A673 (cell line): ENCODE results near the gene COG8. TPM values are rescaled to one million over a fixed set of nuclear protein-coding genes. Genes with fewer than 3 reads are reported as not detected.

Experiments
- BruUV-seq: library from RNA; stranded (reverse); fragments of 400-500 nt; replicated peaks from 2 replicates; lab custom pipeline; 2021; lab: Mats Ljungman, UMichigan
- CTCF ChIA-PET: fragments of 300-600 bp; sonication (Branson Sonifier 250); formaldehyde crosslinking; loops from one replicate; lab custom pipeline; 2022; ENCODE audit warnings: antibody characterized with exemption; lab: Charles Lee
- POLR2A ChIA-PET: fragments of 300-600 bp; sonication (Branson Sonifier 250); formaldehyde crosslinking; loops from one replicate; lab custom pipeline; 2022; ENCODE audit warnings: antibody characterized with exemption; ENCODE audit not compliant: low non-redundant PET; lab: Charles Lee
- DNase-seq: peaks from one replicate; pipeline ENCODE4 v3.0.0-alpha.2; 2015; ENCODE audit warnings: low spot score
- H3K27ac ChIP-seq: fragments of 200-600 bp; sonication (generic); 2 replicates; pipeline ENCODE4 v1.5.1; 2016; ENCODE audit warnings: mixed run types, low read depth, mild to moderate bottlenecking, mixed read lengths, antibody characterized with exemption, low read length; ENCODE audit not compliant: poor library complexity, severe bottlenecking
- H3K27me3 ChIP-seq: fragments of 200-600 bp; sonication (generic); replicated peaks from 2 replicates; pipeline ENCODE4 v1.6.1; 2017; ENCODE audit warnings: mixed run types, low read depth, mild to moderate bottlenecking, mixed read lengths, antibody characterized with exemption, low read length; ENCODE audit not compliant: insufficient read depth, poor library complexity
- H3K36me3 ChIP-seq: fragments of 200-600 bp; sonication (generic); 2 replicates; pipeline ENCODE4 v1.6.1; 2016; ENCODE audit warnings: mixed run types, mild to moderate bottlenecking, mixed read lengths, antibody characterized with exemption, low read length; ENCODE audit not compliant: insufficient read depth, poor library complexity, severe bottlenecking
- H3K4me1 ChIP-seq: fragments of 200-600 bp; sonication (generic); 2 replicates; pipeline ENCODE4 v1.6.1; 2017; ENCODE audit warnings: mixed run types, mild to moderate bottlenecking, mixed read lengths, antibody characterized with exemption, low read length; ENCODE audit not compliant: insufficient read depth, poor library complexity, severe bottlenecking
- H3K4me3 ChIP-seq: fragments of 200-600 bp; sonication (generic); 2 replicates; pipeline ENCODE4 v1.5.1; 2016; ENCODE audit warnings: low read depth, mixed run types, mild to moderate bottlenecking, mixed read lengths, low read length; ENCODE audit not compliant: poor library complexity, severe bottlenecking
- H3K9me3 ChIP-seq: fragments of 200-600 bp; sonication (generic); 2 replicates; pipeline ENCODE4 v1.6.1; 2016; ENCODE audit warnings: mixed run types, low read depth, mild to moderate bottlenecking, mixed read lengths, antibody characterized with exemption, low read length; ENCODE audit not compliant: poor library complexity, severe bottlenecking
- EZH2 ChIP-seq: fragments of 200-600 bp; sonication (generic); IDR thresholded peaks from 2 replicates; pipeline ENCODE4 v1.6.1; 2017; ENCODE audit warnings: borderline replicate concordance, low read depth, mild to moderate bottlenecking, mixed read lengths, antibody characterized with exemption, low read length; ENCODE audit not compliant: poor library complexity, severe bottlenecking
- intact Hi-C: fragments of 100-400 bp; cut with micrococcal nuclease; formaldehyde crosslinking; loops from one replicate; pipeline ENCODE4 v1.10.0; 2022; ENCODE audit not compliant: unreplicated experiment
- total RNA-seq: library from RNA; stranded (reverse); gene quantifications from 2 replicates; pipeline ENCODE4 v1.2.3, GENCODE V29; 2021
- TF ChIP-seq, protein P1 (sequence below): fragments of 300-800, 200-600 bp; sonication (generic); conservative IDR thresholded peaks from 2 replicates; pipeline ENCODE4 v1.5.1; 2017; ENCODE audit warnings: low read depth, mild to moderate bottlenecking, antibody characterized with exemption, low read length, moderate library complexity, mixed read lengths

The COG8 gene
- total RNA-seq, 1 experiment from 2014 or later = 47.6 TPM

DNA sequence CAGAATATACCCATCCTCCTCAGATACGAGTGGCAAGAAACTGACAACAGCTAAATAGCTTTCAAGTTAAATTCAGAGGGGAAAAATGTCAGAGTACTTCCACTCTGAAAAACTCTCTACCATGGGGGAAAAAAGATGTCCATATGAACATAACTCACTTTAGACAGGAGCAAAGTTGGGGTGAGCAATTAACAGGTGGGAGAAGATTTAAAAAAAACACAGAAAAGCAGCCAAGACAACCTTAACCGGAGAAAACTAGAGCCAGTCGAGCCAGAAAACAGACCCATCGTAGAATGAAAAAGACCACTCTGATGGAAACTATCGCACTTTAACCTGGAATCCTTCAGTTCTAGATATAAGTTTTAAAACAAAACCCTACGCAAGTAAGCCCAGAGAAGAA lies 45.6 kb upstream of the COG8 start:
- H3K9me3 ChIP-seq = no peaks in the 10 kb centered on the region
- TSS peak; percentile 60 for BruUV-seq
- H3K27me3 ChIP-seq = no peaks in the 10 kb centered on the region
- POLR2A ChIA-PET = no interaction called here
- peaks cover 44% of the 10 kb centered on the region for H3K36me3 ChIP-seq
- intact Hi-C loops = no loop called here
- H3K27ac ChIP-seq = peak overlapping the region; percentile 83
- no peak for DNase-seq
- H3K4me1 ChIP-seq = peaks cover 12% of the 10 kb centered on the region
- CTCF ChIA-PET = interaction anchor here (0.9 kb wide), 1 partner anchor 235 kb away, joined by 3 read pairs; no protein-coding TSS in a partner anchor
- no peak for TF ChIP-seq EZH2
- TF ChIP-seq, protein P1, sequence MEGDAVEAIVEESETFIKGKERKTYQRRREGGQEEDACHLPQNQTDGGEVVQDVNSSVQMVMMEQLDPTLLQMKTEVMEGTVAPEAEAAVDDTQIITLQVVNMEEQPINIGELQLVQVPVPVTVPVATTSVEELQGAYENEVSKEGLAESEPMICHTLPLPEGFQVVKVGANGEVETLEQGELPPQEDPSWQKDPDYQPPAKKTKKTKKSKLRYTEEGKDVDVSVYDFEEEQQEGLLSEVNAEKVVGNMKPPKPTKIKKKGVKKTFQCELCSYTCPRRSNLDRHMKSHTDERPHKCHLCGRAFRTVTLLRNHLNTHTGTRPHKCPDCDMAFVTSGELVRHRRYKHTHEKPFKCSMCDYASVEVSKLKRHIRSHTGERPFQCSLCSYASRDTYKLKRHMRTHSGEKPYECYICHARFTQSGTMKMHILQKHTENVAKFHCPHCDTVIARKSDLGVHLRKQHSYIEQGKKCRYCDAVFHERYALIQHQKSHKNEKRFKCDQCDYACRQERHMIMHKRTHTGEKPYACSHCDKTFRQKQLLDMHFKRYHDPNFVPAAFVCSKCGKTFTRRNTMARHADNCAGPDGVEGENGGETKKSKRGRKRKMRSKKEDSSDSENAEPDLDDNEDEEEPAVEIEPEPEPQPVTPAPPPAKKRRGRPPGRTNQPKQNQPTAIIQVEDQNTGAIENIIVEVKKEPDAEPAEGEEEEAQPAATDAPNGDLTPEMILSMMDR = no peak
- peak overlapping the region; percentile 75 for H3K4me3 ChIP-seq

DNA sequence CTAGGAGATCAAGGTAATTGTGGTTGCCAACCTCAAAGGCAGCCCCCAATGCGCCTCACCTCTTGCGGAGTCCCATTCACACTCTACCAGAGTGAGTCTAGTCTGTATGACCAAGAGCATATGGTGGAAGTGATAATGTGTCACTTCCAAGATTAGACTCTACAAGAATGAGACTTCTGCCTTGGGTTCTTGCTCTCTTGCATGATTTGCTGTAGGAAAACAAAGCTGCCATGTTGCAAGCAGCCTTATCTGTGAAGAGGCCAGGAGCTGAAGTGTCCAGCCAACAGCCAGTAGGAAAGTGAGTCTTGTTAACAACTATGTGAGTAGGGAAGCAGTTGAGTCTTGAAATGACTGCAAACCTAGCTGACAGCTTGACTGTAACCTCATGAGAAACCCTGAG lies 43.1 kb upstream of the COG8 start:
- Histone ChIP-seq H3K4me1 (peaks cover 12% of the 10 kb centered on the region), H3K9me3 (no peaks in the 10 kb centered on the region), H3K27ac (no peak overlapping the region), H3K36me3 (peaks cover 60% of the 10 kb centered on the region), H3K4me3 (no peak overlapping the region), H3K27me3 (no peaks in the 10 kb centered on the region)
- intact Hi-C loops = no loop called here
- TF ChIP-seq, protein P1 = no peak
- TF ChIP-seq EZH2 = no peak
- BruUV-seq = no TSS peak
- no peak for DNase-seq
- ChIA-PET POLR2A (no interaction called here), CTCF (no interaction called here)

DNA sequence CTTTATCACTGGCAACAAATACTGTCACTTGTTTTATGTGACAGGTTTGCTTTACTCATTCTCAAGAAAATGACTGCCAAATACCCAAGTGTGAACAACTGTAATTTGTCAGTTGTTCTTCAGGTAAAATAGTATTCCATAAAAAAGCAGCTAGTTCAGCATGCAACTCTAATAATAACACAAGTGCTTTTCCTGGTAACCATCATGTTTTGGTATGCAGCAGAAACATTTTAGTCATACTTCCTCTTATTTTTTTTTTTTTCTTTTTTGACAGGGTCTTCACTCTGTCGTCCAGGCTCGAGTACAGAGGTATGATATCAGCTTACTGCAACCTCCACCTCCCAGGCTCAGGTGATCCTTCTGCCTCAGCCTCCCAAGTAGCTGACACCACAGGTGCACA lies 41.9 kb upstream of the COG8 start:
- no peak overlapping the region for H3K4me3 ChIP-seq
- DNase-seq = no peak
- peaks cover 60% of the 10 kb centered on the region for H3K36me3 ChIP-seq
- CTCF ChIA-PET = no interaction called here
- TF ChIP-seq EZH2 = no peak
- TF ChIP-seq, protein P1 = no peak
- no TSS peak for BruUV-seq
- H3K27ac ChIP-seq = no peak overlapping the region
- H3K9me3 ChIP-seq = no peaks in the 10 kb centered on the region
- POLR2A ChIA-PET = no interaction called here
- peaks cover 12% of the 10 kb centered on the region for H3K4me1 ChIP-seq
- no peaks in the 10 kb centered on the region for H3K27me3 ChIP-seq
- intact Hi-C loops = no loop called here
